Measurements from ENCODE around the gene PRF1. TPM values are rescaled to one million over a fixed set of nuclear protein-coding genes. Genes with fewer than 3 reads are reported as not detected.

Gene PRF1
- total and polyA plus RNA-seq, 2 experiments from 2014 or later, result 0.13 TPM; not detected in 1

DNA sequence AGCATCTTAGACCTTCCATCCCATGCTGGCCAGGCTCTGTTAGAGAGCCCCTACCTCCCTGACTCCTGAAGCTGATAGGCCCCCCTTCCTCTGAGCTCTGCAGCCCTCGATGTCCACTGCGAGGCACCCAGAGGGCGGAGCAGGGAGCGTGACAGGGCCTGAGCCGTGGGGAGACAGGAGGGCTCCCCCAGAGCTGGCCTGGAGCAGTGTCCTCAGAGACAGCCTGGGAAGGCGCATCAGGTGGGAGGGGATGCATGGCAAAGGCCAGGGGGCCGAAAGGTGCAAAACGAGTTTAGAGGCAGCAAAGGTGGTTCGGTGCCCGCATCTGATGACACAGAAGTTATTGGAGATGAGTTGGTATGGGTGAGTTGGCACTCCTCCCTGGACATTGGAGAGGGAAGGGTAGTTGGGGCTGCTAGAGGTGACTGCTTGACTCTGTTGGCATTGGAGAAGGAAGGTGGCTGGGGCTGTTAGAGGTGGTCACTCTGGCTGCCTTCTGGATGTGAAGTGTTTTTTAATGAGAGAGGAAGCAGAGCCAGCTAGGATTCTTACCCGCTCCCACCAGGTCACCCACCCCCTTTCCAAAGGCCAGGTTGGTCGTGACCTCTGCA, 53.1 kb downstream of the PRF1 start (continued):
- TF ChIP-seq, protein P1, sequence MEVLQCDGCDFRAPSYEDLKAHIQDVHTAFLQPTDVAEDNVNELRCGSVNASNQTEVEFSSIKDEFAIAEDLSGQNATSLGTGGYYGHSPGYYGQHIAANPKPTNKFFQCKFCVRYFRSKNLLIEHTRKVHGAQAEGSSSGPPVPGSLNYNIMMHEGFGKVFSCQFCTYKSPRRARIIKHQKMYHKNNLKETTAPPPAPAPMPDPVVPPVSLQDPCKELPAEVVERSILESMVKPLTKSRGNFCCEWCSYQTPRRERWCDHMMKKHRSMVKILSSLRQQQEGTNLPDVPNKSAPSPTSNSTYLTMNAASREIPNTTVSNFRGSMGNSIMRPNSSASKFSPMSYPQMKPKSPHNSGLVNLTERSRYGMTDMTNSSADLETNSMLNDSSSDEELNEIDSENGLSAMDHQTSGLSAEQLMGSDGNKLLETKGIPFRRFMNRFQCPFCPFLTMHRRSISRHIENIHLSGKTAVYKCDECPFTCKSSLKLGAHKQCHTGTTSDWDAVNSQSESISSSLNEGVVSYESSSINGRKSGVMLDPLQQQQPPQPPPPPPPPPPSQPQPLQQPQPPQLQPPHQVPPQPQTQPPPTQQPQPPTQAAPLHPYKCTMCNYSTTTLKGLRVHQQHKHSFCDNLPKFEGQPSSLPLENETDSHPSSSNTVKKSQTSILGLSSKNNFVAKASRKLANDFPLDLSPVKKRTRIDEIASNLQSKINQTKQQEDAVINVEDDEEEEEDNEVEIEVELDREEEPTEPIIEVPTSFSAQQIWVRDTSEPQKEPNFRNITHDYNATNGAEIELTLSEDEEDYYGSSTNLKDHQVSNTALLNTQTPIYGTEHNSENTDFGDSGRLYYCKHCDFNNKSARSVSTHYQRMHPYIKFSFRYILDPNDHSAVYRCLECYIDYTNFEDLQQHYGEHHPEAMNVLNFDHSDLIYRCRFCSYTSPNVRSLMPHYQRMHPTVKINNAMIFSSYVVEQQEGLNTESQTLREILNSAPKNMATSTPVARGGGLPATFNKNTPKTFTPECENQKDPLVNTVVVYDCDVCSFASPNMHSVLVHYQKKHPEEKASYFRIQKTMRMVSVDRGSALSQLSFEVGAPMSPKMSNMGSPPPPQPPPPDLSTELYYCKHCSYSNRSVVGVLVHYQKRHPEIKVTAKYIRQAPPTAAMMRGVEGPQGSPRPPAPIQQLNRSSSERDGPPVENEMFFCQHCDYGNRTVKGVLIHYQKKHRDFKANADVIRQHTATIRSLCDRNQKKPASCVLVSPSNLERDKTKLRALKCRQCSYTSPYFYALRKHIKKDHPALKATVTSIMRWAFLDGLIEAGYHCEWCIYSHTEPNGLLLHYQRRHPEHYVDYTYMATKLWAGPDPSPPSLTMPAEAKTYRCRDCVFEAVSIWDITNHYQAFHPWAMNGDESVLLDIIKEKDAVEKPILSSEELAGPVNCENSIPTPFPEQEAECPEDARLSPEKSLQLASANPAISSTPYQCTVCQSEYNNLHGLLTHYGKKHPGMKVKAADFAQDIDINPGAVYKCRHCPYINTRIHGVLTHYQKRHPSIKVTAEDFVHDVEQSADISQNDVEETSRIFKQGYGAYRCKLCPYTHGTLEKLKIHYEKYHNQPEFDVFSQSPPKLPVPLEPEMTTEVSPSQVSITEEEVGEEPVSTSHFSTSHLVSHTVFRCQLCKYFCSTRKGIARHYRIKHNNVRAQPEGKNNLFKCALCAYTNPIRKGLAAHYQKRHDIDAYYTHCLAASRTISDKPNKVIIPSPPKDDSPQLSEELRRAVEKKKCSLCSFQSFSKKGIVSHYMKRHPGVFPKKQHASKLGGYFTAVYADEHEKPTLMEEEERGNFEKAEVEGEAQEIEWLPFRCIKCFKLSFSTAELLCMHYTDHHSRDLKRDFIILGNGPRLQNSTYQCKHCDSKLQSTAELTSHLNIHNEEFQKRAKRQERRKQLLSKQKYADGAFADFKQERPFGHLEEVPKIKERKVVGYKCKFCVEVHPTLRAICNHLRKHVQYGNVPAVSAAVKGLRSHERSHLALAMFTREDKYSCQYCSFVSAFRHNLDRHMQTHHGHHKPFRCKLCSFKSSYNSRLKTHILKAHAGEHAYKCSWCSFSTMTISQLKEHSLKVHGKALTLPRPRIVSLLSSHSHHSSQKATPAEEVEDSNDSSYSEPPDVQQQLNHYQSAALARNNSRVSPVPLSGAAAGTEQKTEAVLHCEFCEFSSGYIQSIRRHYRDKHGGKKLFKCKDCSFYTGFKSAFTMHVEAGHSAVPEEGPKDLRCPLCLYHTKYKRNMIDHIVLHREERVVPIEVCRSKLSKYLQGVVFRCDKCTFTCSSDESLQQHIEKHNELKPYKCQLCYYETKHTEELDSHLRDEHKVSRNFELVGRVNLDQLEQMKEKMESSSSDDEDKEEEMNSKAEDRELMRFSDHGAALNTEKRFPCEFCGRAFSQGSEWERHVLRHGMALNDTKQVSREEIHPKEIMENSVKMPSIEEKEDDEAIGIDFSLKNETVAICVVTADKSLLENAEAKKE (CRISPR knock-in tag; IDR thresholded peaks at IDR 0.05), result no peak
- no peak for TF ChIP-seq POLR2AphosphoS5 (IDR thresholded peaks at IDR 0.05; ENCODE audit: low read depth)
- TF ChIP-seq, protein P2, sequence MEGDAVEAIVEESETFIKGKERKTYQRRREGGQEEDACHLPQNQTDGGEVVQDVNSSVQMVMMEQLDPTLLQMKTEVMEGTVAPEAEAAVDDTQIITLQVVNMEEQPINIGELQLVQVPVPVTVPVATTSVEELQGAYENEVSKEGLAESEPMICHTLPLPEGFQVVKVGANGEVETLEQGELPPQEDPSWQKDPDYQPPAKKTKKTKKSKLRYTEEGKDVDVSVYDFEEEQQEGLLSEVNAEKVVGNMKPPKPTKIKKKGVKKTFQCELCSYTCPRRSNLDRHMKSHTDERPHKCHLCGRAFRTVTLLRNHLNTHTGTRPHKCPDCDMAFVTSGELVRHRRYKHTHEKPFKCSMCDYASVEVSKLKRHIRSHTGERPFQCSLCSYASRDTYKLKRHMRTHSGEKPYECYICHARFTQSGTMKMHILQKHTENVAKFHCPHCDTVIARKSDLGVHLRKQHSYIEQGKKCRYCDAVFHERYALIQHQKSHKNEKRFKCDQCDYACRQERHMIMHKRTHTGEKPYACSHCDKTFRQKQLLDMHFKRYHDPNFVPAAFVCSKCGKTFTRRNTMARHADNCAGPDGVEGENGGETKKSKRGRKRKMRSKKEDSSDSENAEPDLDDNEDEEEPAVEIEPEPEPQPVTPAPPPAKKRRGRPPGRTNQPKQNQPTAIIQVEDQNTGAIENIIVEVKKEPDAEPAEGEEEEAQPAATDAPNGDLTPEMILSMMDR (conservative IDR thresholded peaks at IDR 0.05; ENCODE audit: low read depth in 2 of 2), result no peak
- TF ChIP-seq EZH2 (IDR thresholded peaks at IDR 0.05; ENCODE audit: low read depth, unreplicated experiment), result no peak
- no peak for TF ChIP-seq ZNF114 (CRISPR knock-in tag; IDR thresholded peaks at IDR 0.05)
- TF ChIP-seq CREB1 (CRISPR knock-in tag; IDR thresholded peaks at IDR 0.05; ENCODE audit: low read depth), result no peak
- no peak for TF ChIP-seq NANOG (IDR thresholded peaks at IDR 0.05; ENCODE audit: borderline replicate concordance)

Other genes with a start within 250 kb of the PRF1 start
- gene LRRC20, start 220.1 kb downstream of the PRF1 start, total RNA-seq (2014; rRNA removed; shearing (Covaris generic)), result 43.3 and 43.9 TPM in 2 replicates
- 5.9 and 7.1 TPM in 2 replicates for gene LRRC20, start 220.1 kb downstream of the PRF1 start, polyA plus RNA-seq (2016; fragmentation: Nextera tagmentation; extraction: Ambion mirVana)
- 131 and 138 TPM in 2 replicates for gene EIF4EBP2, start 198.6 kb downstream of the PRF1 start, total RNA-seq (2014; rRNA removed; shearing (Covaris generic))
- 40.5 and 42.0 TPM in 2 replicates for gene EIF4EBP2, start 198.6 kb downstream of the PRF1 start, polyA plus RNA-seq (2016; fragmentation: Nextera tagmentation; extraction: Ambion mirVana)
- 28.4 and 29.9 TPM in 2 replicates for gene NODAL, start 161.1 kb downstream of the PRF1 start, total RNA-seq (2014; rRNA removed; shearing (Covaris generic))
- gene NODAL, start 161.1 kb downstream of the PRF1 start, polyA plus RNA-seq (2016; fragmentation: Nextera tagmentation; extraction: Ambion mirVana), result 11.2 and 12.0 TPM in 2 replicates
- 48.7 and 58.2 TPM in 2 replicates for gene PALD1, start 124.0 kb downstream of the PRF1 start, total RNA-seq (2014; rRNA removed; shearing (Covaris generic))
- gene PALD1, start 124.0 kb downstream of the PRF1 start, polyA plus RNA-seq (2016; fragmentation: Nextera tagmentation; extraction: Ambion mirVana), result 11.1 and 11.9 TPM in 2 replicates
- 2.1 and 2.9 TPM in 2 replicates for gene ADAMTS14, start 69.8 kb upstream of the PRF1 start, total RNA-seq (2014; rRNA removed; shearing (Covaris generic))
- gene ADAMTS14, start 69.8 kb upstream of the PRF1 start, polyA plus RNA-seq (2016; fragmentation: Nextera tagmentation; extraction: Ambion mirVana), result 1.5 and 1.9 TPM in 2 replicates
- gene TBATA, start 182.6 kb upstream of the PRF1 start, total RNA-seq (2014; rRNA removed; shearing (Covaris generic)), result not detected in 2 replicates
- gene TBATA, start 182.6 kb upstream of the PRF1 start, polyA plus RNA-seq (2016; fragmentation: Nextera tagmentation; extraction: Ambion mirVana), result not detected in 2 replicates
- gene SGPL1, start 213.2 kb upstream of the PRF1 start, total RNA-seq (2014; rRNA removed; shearing (Covaris generic)), result 42.7 and 43.5 TPM in 2 replicates
- gene SGPL1, start 213.2 kb upstream of the PRF1 start, polyA plus RNA-seq (2016; fragmentation: Nextera tagmentation; extraction: Ambion mirVana), result 10.6 and 12.0 TPM in 2 replicates